SK-N-SH treated with all-trans-retinoic acid at 6 μM for 48 hours (cell line): Measurements from ENCODE around the gene CA9.

Source experiments
- ARNTL ChIP-seq: fragments of 450-650 bp; formaldehyde crosslinking; IDR thresholded peaks from 2 replicates; pipeline ENCODE4 v1.5.0; 2020; ENCODE audit warnings: low read depth, mild to moderate bottlenecking, moderate library complexity, borderline replicate concordance
- CREB5 ChIP-seq: fragments of 250-450 bp; sonication (Bioruptor Pico); IDR thresholded peaks from 2 replicates; pipeline ENCODE4 v1.5.1; 2020; ENCODE audit warnings: low read depth, mild to moderate bottlenecking, moderate library complexity
- CSDC2 ChIP-seq: fragments of 250-450 bp; sonication (Bioruptor Pico); IDR thresholded peaks from 2 replicates; pipeline ENCODE4 v1.5.0; 2020; ENCODE audit warnings: mild to moderate bottlenecking, moderate library complexity
- ESRRG ChIP-seq: fragments of 250-450 bp; sonication (Bioruptor Pico); IDR thresholded peaks from 2 replicates; pipeline ENCODE4 v1.6.1; 2021; ENCODE audit warnings: mild to moderate bottlenecking
- PATZ1 ChIP-seq: fragments of 250-450 bp; sonication (Bioruptor Pico); IDR thresholded peaks from 2 replicates; pipeline ENCODE4 v1.8.0; 2020; ENCODE audit warnings: mild to moderate bottlenecking, moderate library complexity, borderline replicate concordance
- RARB ChIP-seq: fragments of 250-450 bp; sonication (Bioruptor Pico); IDR thresholded peaks from 2 replicates; pipeline ENCODE4 v1.8.0; 2021; ENCODE audit warnings: mild to moderate bottlenecking, moderate library complexity
- TOX ChIP-seq: fragments of 250-450 bp; sonication (Bioruptor Pico); IDR thresholded peaks from 2 replicates; pipeline ENCODE4 v1.8.0; 2021; ENCODE audit warnings: mild to moderate bottlenecking, moderate library complexity, borderline replicate concordance
- TSHZ2 ChIP-seq: fragments of 250-450 bp; sonication (Bioruptor Pico); IDR thresholded peaks from 2 replicates; pipeline ENCODE4 v1.5.0; 2020; ENCODE audit warnings: mild to moderate bottlenecking, moderate library complexity
- ZNF8 ChIP-seq: fragments of 450-650 bp; formaldehyde crosslinking; IDR thresholded peaks from 2 replicates; pipeline ENCODE4 v1.5.0; 2020; ENCODE audit warnings: mild to moderate bottlenecking, moderate library complexity

GRCh38 chr9:35627575-35627974, 46.2 kb upstream of the CA9 start:
- TF ChIP-seq TOX (CRISPR knock-in tag) (no peak), CSDC2 (no peak), CREB5 (no peak), PATZ1 (no peak), ZNF8 (CRISPR knock-in tag) (no peak), ESRRG (CRISPR knock-in tag) (no peak), ARNTL (CRISPR knock-in tag) (no peak), RARB (CRISPR knock-in tag) (no peak), TSHZ2 (CRISPR knock-in tag) (no peak)
